ENCODE measurements around the gene CNPPD1. TPM values are rescaled to one million over a fixed set of nuclear protein-coding genes. Genes with fewer than 3 reads are reported as not detected.
A peak's percentile ranks its signal among the peaks of the same experiment; 100 is the strongest.

The CNPPD1 gene
- total and polyA plus RNA-seq, 5 donors: 40.0 to 53.1 (median 45.1) TPM

DNA sequence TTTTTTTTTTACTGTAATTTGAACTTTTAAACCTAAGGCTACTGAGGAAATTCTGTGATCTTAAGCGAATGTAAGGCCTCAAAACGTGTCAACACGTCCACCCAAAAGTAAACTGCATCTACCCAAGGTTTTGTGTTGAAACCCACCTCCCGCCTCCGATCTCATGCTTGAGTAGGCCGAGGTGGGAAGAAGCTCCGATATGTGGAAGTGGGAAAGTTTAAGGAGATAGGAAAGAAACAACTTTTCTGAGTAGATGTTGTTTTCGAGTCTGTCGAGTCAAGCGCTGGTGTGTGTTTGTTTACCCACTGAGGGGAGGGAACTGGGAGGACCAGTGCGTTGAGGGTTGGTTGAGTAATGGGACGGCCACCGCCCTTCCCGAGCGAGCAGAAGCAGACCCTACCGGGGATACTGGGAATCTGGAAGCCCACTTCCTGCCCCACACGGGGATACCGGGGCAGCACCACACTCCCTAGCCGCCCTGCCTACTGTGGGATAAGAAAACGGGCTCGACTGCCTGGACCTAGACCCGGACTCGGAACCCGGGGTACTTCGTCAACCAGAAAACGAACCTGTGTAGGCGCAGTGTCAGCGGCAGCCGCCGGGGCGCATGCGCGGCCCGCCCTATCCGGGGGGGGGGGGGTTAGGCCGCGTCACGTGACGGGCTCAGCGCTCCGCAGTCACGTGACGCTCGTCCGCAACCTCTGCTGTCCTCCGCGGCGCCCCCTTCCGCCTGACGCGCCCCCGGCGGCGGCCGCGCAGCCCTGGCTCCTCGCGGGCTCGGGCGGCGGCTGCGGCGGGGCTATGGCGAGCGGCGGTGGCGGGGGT is 1.0 kb upstream of the CNPPD1 start, which contains the start of gene RETREG2:
Gene RETREG2, plus strand, starts transcription at position 724 of the 825 bp plus-strand sequence. Its CDS starts 78 bp downstream, at position 802.
- intact Hi-C loops (cut with DNase I): loop anchor here in 1 of 4 donors (5.0 kb wide), 1 partner anchor 35 kb away; no protein-coding TSS in a partner anchor
- H3K27me3 ChIP-seq (ENCODE audit: control insufficient read depth, insufficient read depth): no peaks in the 10 kb centered on the region
- H3K27ac ChIP-seq (ENCODE audit: low read length): peak within 1 kb of the TSS; percentile 100
- under 1% methylated on average over 67 of the region's 67 CpGs for WGBS
- peak; percentile 88 to 94 (median 94) for DNase-seq
- peaks cover 2% of the 10 kb centered on the region for H3K4me1 ChIP-seq (ENCODE audit: control insufficient read depth, insufficient read depth, low read length)
- no peaks in the 10 kb centered on the region for H3K9me3 ChIP-seq (ENCODE audit: control insufficient read depth, low read length)
- peak within 1 kb of the TSS; percentile 72 for H3K4me3 ChIP-seq (ENCODE audit: low read length)
- ATAC-seq: peak; percentile 85 to 90

DNA sequence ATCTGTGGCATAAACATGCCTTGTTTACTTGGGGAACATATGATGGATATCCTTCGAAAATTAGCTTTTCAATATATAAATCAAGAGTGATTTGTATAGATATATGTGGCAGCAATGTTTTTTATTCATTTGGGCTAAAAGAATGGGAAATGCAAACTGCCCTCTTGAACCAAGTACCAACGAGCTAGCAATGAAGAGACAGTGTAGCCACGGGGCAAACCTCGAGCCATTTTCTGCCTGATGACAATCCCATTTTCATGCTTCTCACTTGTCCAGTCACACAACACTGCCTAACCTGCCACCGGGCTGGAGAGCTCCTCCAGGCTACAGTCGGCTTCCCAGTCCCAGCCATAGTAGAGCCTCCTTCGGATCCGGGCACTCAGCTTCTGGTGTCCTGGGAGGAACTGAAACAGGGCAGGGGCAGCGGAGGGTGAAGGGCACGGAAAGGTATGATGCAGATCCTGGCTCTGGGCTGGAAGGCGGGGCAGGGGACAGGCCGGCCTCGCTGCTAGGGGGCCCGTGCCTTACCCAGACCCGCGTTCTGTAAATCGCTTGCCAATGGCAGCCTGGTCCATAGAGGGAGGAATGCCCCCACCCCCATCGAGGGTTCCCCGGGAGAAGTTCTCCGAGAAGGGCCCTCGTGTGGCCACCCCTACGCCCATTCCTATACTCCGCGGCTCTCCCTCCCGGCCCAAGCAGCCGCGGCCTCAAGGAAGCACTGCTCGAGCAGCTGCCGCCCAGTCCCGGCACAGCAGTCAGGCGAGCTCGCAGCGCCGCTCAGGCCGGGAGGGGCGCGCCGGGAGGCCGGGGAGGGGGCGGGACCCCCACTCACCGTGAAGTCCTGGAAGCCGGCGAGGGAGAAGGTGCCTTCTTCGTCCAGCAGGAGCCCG is 552 bp downstream of the CNPPD1 start:
- 3% methylated on average over 45 of the region's 45 CpGs for WGBS
- Histone ChIP-seq H3K4me1 (ENCODE audit: control insufficient read depth, insufficient read depth, low read length) (peaks cover 5% of the 10 kb centered on the region), H3K9me3 (ENCODE audit: control insufficient read depth, low read length) (no peaks in the 10 kb centered on the region), H3K27ac (ENCODE audit: low read length) (peak overlapping the region; percentile 100), H3K27me3 (ENCODE audit: control insufficient read depth, insufficient read depth) (no peaks in the 10 kb centered on the region), H3K4me3 (ENCODE audit: low read length) (peak overlapping the region; percentile 72)
- ATAC-seq: peak; percentile 25 to 51
- peak in 2 of 3 donors; percentile 51 to 82 for DNase-seq
- intact Hi-C loops (cut with DNase I): loop anchor here in 1 of 4 donors (5.0 kb wide), 1 partner anchor 36 kb away; no protein-coding TSS in a partner anchor

DNA sequence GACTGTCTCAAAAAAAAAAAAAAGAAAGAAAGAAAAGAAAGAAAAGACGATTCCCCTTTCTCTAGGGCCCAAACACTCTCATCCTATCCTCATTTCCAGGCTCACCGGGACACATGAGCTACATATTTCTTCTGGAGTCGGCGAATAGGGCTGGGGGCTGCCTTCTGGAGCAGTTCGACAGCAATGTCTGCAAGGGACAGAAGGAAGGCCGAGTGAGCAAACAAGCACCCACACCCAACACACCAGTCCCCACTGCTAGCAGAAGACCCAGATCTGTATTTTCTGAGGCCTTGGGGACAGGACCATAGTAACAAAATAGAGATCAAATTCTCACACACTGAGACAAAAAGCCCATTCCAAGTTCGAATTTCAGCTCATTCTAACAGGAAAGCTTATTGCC is 1.2 kb downstream of the CNPPD1 start:
- WGBS: 88% methylated on average over 7 of the region's 7 CpGs
- intact Hi-C loops (cut with DNase I): loop anchor here in 1 of 4 donors (5.0 kb wide), 1 partner anchor 37 kb away; no protein-coding TSS in a partner anchor
- H3K9me3 ChIP-seq (ENCODE audit: control insufficient read depth, low read length): no peaks in the 10 kb centered on the region
- no peak for ATAC-seq
- peak overlapping the region; percentile 72 for H3K4me3 ChIP-seq (ENCODE audit: low read length)
- no peak for DNase-seq
- peaks cover 5% of the 10 kb centered on the region for H3K4me1 ChIP-seq (ENCODE audit: control insufficient read depth, insufficient read depth, low read length)
- no peak overlapping the region for H3K27ac ChIP-seq (ENCODE audit: low read length)
- no peaks in the 10 kb centered on the region for H3K27me3 ChIP-seq (ENCODE audit: control insufficient read depth, insufficient read depth)

DNA sequence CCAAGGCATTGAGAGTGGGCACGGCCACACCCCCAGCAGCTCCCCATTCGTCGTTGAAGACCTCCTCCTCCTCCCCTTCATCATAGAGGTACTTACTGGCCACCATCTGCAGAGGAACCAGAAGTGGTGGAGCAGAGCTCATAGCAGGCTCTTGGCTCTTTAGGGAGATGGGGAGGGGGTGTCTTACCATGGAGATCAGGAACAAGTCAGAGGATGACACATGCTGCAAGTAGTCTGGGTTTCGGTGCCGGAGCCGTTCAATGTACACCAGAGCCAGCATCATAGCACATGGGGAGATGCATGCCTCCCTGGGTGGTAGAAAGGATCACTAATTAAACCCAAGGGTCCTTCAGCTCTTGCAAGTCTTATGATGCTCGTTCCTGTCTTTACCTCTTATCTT is 1.9 kb downstream of the CNPPD1 start:
- DNase-seq (no peak), ATAC-seq (no peak)
- intact Hi-C loops (cut with DNase I): loop anchor here in 2 of 4 donors (5.0 kb wide), 2 partner anchors 32 to 38 kb away; partner anchors contain the start of gene ZFAND2B (in 1 of the 2)
- no peak overlapping the region for H3K4me3 ChIP-seq (ENCODE audit: low read length)
- H3K27ac ChIP-seq (ENCODE audit: low read length): no peak overlapping the region
- peaks cover 5% of the 10 kb centered on the region for H3K4me1 ChIP-seq (ENCODE audit: control insufficient read depth, insufficient read depth, low read length)
- no peaks in the 10 kb centered on the region for H3K9me3 ChIP-seq (ENCODE audit: control insufficient read depth, low read length)
- 81% methylated on average over 7 of the region's 7 CpGs for WGBS
- no peaks in the 10 kb centered on the region for H3K27me3 ChIP-seq (ENCODE audit: control insufficient read depth, insufficient read depth)

DNA sequence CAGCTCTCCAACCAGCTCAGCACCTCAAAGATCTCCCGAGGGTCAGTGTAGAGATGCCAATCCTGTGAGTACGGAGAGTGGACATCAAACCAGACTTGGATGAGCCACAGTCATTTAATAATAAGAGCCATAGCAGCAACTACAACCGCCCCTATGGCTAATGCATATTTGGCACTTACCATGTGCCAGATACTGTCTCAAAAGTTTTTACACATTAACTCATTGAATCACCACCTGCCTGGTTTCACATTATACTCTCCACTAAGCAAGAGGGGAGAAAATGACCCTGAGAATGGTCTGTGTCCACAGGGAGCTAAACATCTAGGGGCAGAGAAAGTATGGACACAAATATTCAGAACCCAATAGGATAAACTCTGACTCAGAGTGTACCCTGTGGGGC is 2.6 kb downstream of the CNPPD1 start:
- DNase-seq (no peak), ATAC-seq (no peak)
- Histone ChIP-seq H3K4me3 (ENCODE audit: low read length) (no peak overlapping the region), H3K4me1 (ENCODE audit: control insufficient read depth, insufficient read depth, low read length) (peaks cover 5% of the 10 kb centered on the region), H3K9me3 (ENCODE audit: control insufficient read depth, low read length) (no peaks in the 10 kb centered on the region), H3K27me3 (ENCODE audit: control insufficient read depth, insufficient read depth) (no peaks in the 10 kb centered on the region), H3K27ac (ENCODE audit: low read length) (no peak overlapping the region)
- intact Hi-C loops (cut with DNase I): loop anchor here in 1 of 4 donors (5.0 kb wide), 1 partner anchor 33 kb away; the partner anchor contains the start of gene ZFAND2B
- WGBS: 88% methylated on average over 3 of the region's 3 CpGs

DNA sequence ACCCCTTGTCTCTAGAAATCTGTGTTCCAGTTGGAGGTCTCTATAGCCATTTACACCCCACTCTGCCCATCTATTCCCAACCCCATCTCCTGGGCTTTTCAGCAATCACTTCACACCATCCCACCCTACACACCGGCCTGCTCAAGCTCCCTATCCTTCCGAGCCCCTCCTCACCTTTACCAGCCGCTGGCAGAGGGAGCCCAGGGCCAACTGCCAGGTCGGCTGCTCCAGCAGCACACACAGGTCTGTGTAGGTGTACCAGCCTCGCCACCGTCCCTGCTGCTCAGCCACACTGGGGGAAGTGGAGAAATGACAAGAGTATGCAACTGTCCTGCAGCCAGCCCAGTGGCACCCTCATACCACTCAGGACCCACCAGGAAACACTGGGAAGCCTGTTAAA is 3.5 kb downstream of the CNPPD1 start:
- ATAC-seq: no peak
- peaks cover 3% of the 10 kb centered on the region for H3K4me1 ChIP-seq (ENCODE audit: control insufficient read depth, insufficient read depth, low read length)
- H3K4me3 ChIP-seq (ENCODE audit: low read length): no peak overlapping the region
- H3K27ac ChIP-seq (ENCODE audit: low read length): no peak overlapping the region
- no peaks in the 10 kb centered on the region for H3K27me3 ChIP-seq (ENCODE audit: control insufficient read depth, insufficient read depth)
- H3K9me3 ChIP-seq (ENCODE audit: control insufficient read depth, low read length): no peaks in the 10 kb centered on the region
- intact Hi-C loops (cut with DNase I): loop anchor here in 1 of 4 donors (5.0 kb wide), 1 partner anchor 34 kb away; the partner anchor contains the start of gene ZFAND2B
- peak in 1 of 3 donors; percentile 53 for DNase-seq
- WGBS: 88% methylated on average over 6 of the region's 6 CpGs

DNA sequence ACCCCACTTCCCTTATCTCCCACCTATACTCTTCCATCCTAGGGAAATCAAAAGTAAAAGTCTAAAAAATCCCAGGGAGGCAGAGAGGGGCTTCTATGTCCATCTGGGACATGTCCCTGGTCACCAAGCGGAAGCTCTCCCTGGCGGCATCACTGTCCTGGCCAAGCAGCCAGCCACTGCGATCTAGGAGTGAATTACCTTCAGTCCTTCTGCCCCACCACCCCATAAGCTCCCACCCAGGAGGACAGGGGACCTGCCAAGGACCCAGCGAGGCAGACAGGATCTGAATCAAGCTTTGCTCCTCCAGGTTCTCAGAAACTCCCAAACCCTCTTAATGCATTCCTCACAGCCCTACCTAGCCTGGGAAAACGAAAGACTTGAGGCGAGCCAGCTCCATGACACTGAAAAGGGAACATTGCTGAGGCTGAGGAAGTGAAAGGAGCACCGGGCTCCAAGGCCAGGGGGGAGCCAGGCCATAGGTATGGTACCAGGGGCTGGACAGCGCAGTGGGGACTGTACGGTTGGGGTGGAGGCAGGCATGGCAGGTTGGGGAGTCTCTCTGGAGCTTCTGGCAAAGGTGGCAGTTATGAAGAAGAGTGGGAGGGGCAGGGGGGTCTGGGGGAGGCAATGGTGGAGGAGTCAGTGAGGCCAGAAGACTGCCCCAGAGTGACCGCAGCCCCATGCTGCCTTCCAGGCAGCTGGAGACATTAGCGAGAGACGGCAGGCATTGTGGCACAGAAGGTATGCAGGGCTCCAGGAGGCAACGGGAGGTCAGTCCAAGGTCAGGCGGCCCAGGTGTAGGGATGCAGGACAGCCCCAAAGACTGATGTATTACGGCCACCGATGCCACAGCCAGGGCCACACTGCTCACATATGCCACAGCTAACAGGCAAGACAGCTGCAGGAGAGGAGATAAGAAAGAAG is 4.2 kb downstream of the CNPPD1 start:
- intact Hi-C loops (cut with DNase I): loop anchor here in 1 of 4 donors (5.0 kb wide), 1 partner anchor 35 kb away; the partner anchor contains the start of gene ZFAND2B
- no peak overlapping the region for H3K27ac ChIP-seq (ENCODE audit: low read length)
- WGBS: 88% methylated on average over 16 of the region's 16 CpGs

DNA sequence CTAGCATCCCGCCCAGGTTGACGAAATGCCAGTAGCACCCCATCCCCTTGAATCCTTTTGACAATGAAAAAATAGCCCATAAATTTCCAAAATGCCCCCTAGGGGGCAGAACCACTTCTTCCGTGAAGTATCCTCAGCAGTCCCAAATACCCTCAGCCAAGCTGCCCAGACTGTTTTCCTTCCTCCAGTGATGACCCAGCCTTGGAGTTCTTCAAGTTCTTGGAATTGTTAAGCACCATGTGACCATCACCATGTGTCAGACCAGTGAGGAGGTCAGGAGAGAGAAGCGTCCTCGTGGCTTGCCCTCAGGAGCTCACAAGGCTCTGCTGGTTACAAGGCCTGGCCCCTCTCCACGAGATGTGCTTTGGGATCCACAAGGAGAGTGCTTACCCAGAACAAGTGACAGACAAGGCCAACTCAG is 5.5 kb downstream of the CNPPD1 start:
- H3K4me1 ChIP-seq (ENCODE audit: control insufficient read depth, insufficient read depth, low read length): peaks cover 3% of the 10 kb centered on the region
- ATAC-seq (peak; percentile 69 to 75), DNase-seq (peak in 2 of 3 donors; percentile 43 to 75)
- H3K4me3 ChIP-seq (ENCODE audit: low read length): no peak overlapping the region
- no peaks in the 10 kb centered on the region for H3K27me3 ChIP-seq (ENCODE audit: control insufficient read depth, insufficient read depth)
- intact Hi-C loops (cut with DNase I): loop anchor here in 1 of 4 donors (5.0 kb wide), 1 partner anchor 36 kb away; the partner anchor contains the start of gene ZFAND2B
- H3K27ac ChIP-seq (ENCODE audit: low read length): peak overlapping the region; percentile 31
- 22% methylated on average over 6 of the region's 6 CpGs for WGBS
- no peaks in the 10 kb centered on the region for H3K9me3 ChIP-seq (ENCODE audit: control insufficient read depth, low read length)

More for the DNA sequence above, 4.2 kb downstream of the CNPPD1 start:
- ATAC-seq: no peak
- H3K9me3 ChIP-seq (ENCODE audit: control insufficient read depth, low read length): no peaks in the 10 kb centered on the region
- H3K27me3 ChIP-seq (ENCODE audit: control insufficient read depth, insufficient read depth): no peaks in the 10 kb centered on the region
- peaks cover 3% of the 10 kb centered on the region for H3K4me1 ChIP-seq (ENCODE audit: control insufficient read depth, insufficient read depth, low read length)
- DNase-seq: no peak
- no peak overlapping the region for H3K4me3 ChIP-seq (ENCODE audit: low read length)

DNA sequence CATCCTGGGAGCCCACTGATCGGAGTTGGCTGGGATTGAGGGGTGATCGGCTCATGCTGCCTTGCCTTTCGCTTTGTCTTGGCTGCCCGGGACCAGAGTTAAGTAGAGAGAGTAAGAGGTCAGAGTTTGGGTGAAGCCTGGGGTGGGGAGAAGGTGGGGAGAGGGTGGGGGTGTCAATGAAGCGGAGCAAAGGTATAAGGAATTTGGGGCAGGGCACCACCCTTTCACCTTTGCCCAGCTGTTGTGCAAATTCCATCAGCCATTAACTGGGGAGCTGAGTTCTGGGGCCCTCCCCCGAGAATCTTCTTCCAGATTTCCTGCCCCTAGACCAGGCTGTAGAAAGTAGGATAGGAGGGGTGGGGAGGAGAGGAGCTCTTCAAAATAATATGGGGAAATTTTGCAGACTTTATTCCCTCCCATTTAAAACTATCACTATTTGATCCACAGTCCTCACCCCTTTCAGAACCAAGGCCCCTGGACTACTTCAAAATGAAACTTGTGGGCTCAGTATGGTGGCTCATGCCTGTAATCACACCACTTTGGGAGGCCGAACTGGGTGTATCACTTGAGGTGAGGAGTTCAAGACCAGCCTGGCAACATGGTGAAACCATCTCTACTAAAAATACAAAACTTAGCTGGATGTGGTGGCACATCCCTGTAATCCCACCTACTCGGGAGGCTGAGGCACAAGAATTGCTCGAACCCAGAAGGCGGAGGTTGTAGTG is 6.6 kb downstream of the CNPPD1 start, which contains the start of gene SLC23A3:
Gene SLC23A3, minus strand, starts transcription at position 100 of the 725 bp plus-strand sequence. Its CDS starts 45 bp downstream, at position 55.
- no peak for ATAC-seq

More for the DNA sequence above, 6.6 kb downstream of the CNPPD1 start, which contains the start of gene SLC23A3:
- no peak within 1 kb of the TSS for H3K27ac ChIP-seq (ENCODE audit: low read length)
- no peak within 1 kb of the TSS for H3K4me3 ChIP-seq (ENCODE audit: low read length)
- peaks cover 3% of the 10 kb centered on the region for H3K4me1 ChIP-seq (ENCODE audit: control insufficient read depth, insufficient read depth, low read length)
- no peaks in the 10 kb centered on the region for H3K9me3 ChIP-seq (ENCODE audit: control insufficient read depth, low read length)
- intact Hi-C loops (cut with DNase I): loop anchor here in 3 of 4 donors (5.0 to 10.0 kb wide), 3 partner anchors 37 to 125 kb away; partner anchors contain the start of gene ZFAND2B (in 1 of the 3)
- H3K27me3 ChIP-seq (ENCODE audit: control insufficient read depth, insufficient read depth): no peaks in the 10 kb centered on the region
- 93% methylated on average over 10 of the region's 10 CpGs for WGBS
- no peak for DNase-seq
